Measurements from ENCODE around the gene DGKG.

The DGKG gene

GRCh38 chr3:186318135-186318534 lies 43.9 kb downstream of the DGKG start:
- DNase-seq (ENCODE audit: low spot score): no peak

DNA sequence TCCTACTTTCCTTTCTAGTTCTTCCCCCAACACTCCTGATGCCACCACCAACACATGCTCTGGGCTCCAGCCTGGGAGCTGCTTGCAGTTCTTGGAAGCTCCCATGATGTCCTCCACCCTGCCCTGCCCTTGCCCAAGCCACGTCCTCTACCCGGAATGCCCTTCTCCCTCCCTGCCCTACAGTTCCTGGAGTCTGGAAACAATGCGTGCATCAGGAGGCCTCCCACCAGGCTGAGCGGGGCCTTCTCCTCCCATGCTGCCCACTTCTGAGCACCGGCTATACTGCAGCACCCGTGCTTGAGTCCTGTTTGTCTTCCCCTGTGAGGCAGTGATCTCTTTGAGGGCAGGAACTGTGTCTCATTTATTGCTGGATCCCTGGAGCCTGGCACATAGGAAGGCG lies 44.6 kb downstream of the DGKG start:
- no peak for DNase-seq (ENCODE audit: low spot score)

GRCh38 chr3:186316666-186317260 lies 45.3 kb downstream of the DGKG start:
- no peak for DNase-seq (ENCODE audit: low spot score)

- DNase-seq (ENCODE audit: low spot score): no peak
Measured at GRCh38 chr3:186315581-186316354, 46.3 kb downstream of the DGKG start.

GRCh38 chr3:186314896-186315295 lies 47.1 kb downstream of the DGKG start:
- DNase-seq (ENCODE audit: low spot score): no peak

DNA sequence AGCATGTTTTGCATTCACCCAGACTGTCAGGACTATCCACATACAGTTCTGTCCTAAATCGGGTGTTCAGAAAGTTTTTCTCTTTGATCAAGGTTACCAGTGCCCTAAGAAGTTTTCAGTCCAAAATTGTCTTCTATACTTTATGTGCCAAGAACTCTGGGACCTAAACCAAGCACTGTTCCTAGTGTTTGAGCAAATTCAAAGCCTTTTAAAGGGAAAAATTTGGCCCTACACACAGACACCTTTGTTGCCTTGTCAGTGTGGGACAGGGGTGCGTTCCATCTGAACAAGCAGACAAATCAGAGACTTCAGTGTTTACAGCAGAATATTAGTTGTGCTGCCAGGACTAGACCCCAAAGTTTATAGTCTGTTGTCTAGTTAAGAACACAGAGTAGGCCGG lies 50.6 kb downstream of the DGKG start:
- DNase-seq (ENCODE audit: low spot score): no peak

DNA sequence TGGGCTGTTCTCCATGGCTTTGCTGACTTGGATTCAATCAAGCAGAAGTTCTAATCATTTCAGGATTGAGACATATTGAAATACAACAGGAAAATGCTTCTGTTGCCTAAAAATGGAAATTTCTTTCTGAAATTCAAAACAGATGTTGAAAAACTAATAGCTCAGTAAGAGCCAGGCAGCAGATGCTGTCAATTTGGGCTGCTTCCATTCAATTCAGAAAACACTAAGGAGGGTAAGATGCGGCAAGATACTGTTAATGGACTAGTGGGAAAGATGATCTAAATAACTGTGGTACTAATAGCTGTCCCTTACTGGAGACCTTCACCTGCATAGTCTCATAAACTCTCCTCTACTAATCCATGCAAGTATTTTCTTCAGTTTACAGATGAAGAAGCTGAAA lies 53.5 kb downstream of the DGKG start:
- no peak for DNase-seq (ENCODE audit: low spot score)

DNA sequence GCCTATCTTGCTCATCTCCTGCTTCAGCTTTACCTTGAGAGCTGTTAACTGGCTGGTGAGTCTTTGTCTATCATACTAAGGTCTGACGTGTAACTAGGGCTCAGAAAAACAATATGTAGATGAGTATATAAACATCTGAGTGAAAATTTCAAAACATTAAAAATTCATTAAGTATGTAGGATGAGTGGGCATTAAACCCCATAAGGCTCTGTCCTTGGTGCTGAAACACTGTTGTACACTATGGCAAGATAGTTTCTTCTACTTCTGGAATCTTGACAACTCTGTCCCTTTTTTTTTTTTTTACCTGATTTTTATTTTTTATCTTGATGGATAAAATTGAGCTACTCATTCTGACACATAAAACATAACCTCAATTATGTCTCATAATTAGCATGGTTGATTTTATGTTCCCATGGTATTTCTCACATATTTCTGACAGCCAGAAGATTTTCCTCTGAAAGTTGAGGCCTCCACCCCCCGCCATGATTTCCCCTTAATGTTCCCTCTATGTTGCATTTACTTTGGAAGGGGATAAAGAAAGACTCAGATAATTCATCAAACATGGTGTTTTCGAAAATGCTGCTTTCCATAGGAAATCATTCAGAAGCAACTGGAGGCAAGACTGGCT lies 54.3 kb downstream of the DGKG start:
- DNase-seq (ENCODE audit: low spot score): no peak

DNA sequence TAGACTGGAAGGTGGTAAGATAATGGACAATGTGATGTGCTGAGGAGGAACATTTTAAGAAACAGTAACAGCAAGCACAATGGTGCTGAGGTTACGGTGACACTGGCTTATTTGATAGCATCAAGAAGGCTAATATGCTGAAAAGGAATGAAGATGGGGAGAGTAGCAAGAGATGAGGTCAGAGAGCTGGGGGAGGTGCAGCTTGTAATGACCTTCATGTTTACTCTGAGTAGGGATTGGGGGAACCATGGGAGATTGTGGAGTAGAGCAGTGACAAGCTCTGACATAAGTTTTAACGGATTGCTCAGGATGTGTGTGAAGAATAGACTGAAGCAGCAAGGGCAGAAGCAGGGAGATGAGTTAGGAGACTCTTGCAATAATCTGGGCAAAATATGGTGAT lies 56.7 kb downstream of the DGKG start:
- DNase-seq (ENCODE audit: low spot score): no peak

DNA sequence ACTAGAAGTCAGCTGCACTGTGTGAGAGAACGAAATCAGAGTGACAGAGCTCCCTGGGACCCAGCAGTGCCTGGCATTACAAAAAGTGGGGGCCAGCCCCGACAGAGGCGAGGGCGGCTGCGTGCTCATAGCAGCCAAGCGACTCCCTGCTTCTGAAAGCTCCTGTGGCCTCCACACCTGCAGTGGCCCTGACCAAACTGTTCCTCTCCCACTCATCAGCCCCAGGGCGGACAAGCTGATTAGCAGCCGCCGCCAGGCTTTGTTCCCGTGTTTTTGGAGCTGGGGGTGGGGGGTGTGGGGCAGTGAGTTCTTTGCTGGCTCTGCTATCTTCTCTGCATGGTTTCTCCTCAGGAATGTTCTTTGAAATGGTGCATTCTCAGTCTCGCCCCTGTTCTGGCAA lies 58.1 kb downstream of the DGKG start:
- DNase-seq (ENCODE audit: low spot score): no peak

- no peak for DNase-seq (ENCODE audit: low spot score)
Measured at GRCh38 chr3:186299327-186299726, 62.7 kb downstream of the DGKG start.

DNA sequence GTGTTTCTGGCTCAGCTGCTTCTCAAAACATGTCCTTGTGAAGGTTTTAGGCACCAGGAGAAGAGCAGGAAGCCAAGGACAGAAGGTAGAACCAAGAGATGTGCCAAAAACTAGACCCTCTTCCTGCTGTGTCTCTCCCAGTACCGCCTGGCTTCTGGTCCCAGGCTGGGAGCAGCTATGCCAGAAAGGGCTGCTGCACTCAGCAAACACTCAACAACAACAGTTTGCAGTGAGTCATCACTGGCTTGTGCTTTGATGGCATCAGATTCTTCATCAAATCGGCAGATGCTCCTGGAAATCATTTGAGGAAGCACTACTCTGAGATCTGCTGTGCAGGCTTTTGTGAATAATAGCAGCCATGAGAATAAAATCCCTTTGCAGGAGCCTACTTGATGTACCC lies 63.2 kb downstream of the DGKG start:
- no peak for DNase-seq (ENCODE audit: low spot score)

- no peak for DNase-seq (ENCODE audit: low spot score)
Measured at GRCh38 chr3:186290796-186291195, 71.2 kb downstream of the DGKG start.

GRCh38 chr3:186287711-186288110 lies 74.3 kb downstream of the DGKG start:
- DNase-seq (ENCODE audit: low spot score): no peak

- DNase-seq (ENCODE audit: low spot score): no peak
Measured at GRCh38 chr3:186286114-186286513, 75.9 kb downstream of the DGKG start.

DNA sequence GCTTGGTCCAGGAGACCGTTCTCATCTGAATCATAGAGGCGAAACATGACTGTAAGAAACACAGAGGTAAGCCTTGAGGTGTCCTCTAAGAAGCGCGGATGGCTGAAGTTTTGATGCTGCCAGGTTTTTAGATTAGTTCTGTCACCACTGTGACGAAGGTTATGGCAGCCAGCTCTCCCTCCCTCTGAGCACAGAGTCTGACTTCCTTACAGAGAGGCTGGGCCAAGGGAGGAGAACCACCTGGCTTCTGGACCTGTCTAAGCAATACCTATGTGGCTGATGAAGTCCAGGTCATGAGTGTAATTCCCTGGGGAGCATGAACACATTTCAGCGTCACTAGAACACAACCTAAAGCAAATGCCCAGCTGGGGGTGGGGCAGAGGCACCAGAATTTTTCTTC lies 77.4 kb downstream of the DGKG start:
- no peak for DNase-seq (ENCODE audit: low spot score)

DNA sequence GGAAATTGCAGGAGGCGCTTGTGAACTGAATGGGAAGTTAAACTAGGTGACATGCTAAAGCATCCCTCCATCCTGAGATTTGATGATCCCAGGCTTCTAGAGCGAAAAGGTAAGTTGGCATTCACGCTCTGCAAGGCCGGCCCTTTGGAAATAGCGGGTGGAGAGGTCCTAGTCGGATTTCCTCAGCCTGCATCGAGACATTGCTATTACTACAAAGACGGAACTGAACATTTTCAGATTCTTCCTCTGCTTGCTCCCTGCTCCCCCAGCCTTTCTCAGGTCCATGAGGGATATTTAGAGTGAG lies 77.7 kb downstream of the DGKG start:
- DNase-seq (ENCODE audit: low spot score): no peak

GRCh38 chr3:186283651-186284348 lies 78.2 kb downstream of the DGKG start:
- no peak for DNase-seq (ENCODE audit: low spot score)

- DNase-seq (ENCODE audit: low spot score): no peak
Measured at GRCh38 chr3:186283096-186283495, 78.9 kb downstream of the DGKG start.

GRCh38 chr3:186281176-186281575 lies 80.9 kb downstream of the DGKG start:
- DNase-seq (ENCODE audit: low spot score): no peak

DNA sequence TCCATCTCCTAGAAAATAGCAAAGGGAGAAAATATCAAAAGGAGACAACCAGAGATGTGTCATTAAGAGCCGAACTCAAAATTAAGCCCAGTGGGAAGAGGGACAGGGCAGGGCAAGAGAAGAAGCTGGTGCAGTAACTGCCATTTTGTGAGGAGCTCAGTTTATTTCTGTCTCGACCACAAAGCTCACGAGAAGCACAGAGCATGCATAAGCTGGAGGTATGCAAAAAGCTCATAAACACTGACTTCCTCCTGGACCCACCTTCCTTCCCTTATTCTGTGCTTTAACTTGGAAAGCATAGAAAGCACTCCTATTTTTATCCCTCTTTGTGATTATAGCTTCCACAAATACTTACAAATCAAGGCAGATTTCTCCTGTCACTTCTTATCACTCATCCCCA lies 81.3 kb downstream of the DGKG start:
- DNase-seq (ENCODE audit: low spot score): no peak

DNA sequence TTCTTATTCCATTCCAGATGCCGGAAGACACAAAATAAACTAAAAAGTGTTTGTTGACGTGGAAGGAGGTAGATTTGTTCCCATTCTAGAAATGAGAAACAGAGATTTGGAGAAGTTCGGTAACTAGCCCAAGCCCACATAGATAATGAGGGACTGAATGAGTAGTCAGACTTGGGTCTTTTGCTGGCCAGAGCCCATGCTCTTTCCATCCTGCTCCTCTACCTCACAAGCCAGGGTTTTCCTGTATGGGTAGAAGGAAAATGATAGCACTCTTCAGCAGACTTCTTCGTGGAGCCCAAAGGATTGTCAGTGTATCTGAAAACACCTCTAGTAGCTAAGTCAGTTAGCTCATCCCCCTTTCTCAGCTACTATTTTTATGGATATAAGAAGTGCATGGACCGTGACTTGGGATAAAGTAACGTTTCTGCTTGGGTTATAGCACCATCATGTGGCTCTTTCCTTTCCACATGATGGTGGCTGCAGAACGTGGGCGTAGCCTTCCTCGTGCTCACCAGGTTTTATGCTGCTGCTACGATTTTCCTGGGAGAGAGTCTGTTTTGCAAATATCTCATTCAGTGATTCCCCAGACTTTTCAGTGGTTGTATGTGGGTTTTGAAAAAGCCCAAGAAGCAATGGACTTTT lies 84.6 kb downstream of the DGKG start:
- no peak for DNase-seq (ENCODE audit: low spot score)

- no peak for DNase-seq (ENCODE audit: low spot score)
Measured at GRCh38 chr3:186275436-186275835, 86.6 kb downstream of the DGKG start.
